ENCODE data around the gene USP32. TPM values are rescaled to one million over a fixed set of nuclear protein-coding genes. Genes with fewer than 3 reads are reported as not detected.

Gene USP32
- total and polyA plus RNA-seq, 4 donors, result 11.6 to 103 (median 42.9) TPM

DNA sequence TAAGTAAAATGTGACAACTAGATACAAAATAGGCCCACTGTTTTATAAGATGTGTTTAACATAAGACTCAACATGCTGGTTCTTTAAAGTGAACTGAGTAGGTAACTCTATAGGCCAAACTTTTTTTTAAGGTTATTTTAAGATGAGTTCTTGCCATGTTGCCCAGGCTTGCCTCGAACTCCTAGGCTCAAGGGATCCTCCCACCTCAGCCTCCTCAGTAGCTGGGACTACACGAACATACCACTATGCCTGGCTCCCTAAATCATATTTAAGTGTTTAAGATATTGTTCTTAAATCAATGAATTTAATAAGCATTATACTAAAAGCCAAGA lies 69.9 kb downstream of the USP32 start:
- Histone ChIP-seq H3K9ac (ENCODE audit: low read depth in 1 of 2, low read length in 2 of 2) (no peak overlapping the region), H3K27ac (ENCODE audit: low read depth in 1 of 2, low read length in 2 of 2) (peak overlapping the region; percentile 39 to 66), H3K9me3 (ENCODE audit: control insufficient read depth in 4 of 4, low read length in 3 of 4) (no peaks in the 10 kb centered on the region), H3K4me3 (ENCODE audit: low read depth in 1 of 3, low read length in 3 of 3) (no peak overlapping the region), H3K4me1 (ENCODE audit: control insufficient read depth in 4 of 4, insufficient read depth in 4 of 4, low read length in 3 of 4) (peaks cover 3 to 33% (median 11%) of the 10 kb centered on the region in 4 donors), H3K36me3 (ENCODE audit: control insufficient read depth in 4 of 4, insufficient read depth in 3 of 4, low read depth in 1 of 4, low read length in 3 of 4) (no peaks in the 10 kb centered on the region), H3K27me3 (ENCODE audit: control insufficient read depth in 4 of 4, insufficient read depth in 4 of 4, low read length in 3 of 4) (no peaks in the 10 kb centered on the region)
- no peak for DNase-seq (ENCODE audit: low spot score)
- 84% methylated on average over 2 of the region's 2 CpGs for WGBS
- TF ChIP-seq NR2F2 (IDR thresholded peaks at IDR 0.05) (no peak), RAD21 (IDR thresholded peaks at IDR 0.05) (no peak), EGR1 (IDR thresholded peaks at IDR 0.05; ENCODE audit: low read depth in 2 of 2) (no peak), YY1 (IDR thresholded peaks at IDR 0.05) (no peak), GABPA (IDR thresholded peaks at IDR 0.05 in 1 of 2, conservative IDR thresholded peaks at IDR 0.05 in 1 of 2) (no peak), HNF4G (IDR thresholded peaks at IDR 0.05) (no peak), FOXA1 (IDR thresholded peaks at IDR 0.05) (no peak), FOXA2 (IDR thresholded peaks at IDR 0.05) (no peak), TAF1 (conservative IDR thresholded peaks at IDR 0.05) (no peak), JUND (IDR thresholded peaks at IDR 0.05) (no peak), RXRA (IDR thresholded peaks at IDR 0.05) (no peak), HNF4A (conservative IDR thresholded peaks at IDR 0.05) (no peak), SP1 (IDR thresholded peaks at IDR 0.05) (no peak)
- TF ChIP-seq, protein P1, sequence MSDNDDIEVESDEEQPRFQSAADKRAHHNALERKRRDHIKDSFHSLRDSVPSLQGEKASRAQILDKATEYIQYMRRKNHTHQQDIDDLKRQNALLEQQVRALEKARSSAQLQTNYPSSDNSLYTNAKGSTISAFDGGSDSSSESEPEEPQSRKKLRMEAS (IDR thresholded peaks at IDR 0.05), result no peak
- TF ChIP-seq, protein P2, sequence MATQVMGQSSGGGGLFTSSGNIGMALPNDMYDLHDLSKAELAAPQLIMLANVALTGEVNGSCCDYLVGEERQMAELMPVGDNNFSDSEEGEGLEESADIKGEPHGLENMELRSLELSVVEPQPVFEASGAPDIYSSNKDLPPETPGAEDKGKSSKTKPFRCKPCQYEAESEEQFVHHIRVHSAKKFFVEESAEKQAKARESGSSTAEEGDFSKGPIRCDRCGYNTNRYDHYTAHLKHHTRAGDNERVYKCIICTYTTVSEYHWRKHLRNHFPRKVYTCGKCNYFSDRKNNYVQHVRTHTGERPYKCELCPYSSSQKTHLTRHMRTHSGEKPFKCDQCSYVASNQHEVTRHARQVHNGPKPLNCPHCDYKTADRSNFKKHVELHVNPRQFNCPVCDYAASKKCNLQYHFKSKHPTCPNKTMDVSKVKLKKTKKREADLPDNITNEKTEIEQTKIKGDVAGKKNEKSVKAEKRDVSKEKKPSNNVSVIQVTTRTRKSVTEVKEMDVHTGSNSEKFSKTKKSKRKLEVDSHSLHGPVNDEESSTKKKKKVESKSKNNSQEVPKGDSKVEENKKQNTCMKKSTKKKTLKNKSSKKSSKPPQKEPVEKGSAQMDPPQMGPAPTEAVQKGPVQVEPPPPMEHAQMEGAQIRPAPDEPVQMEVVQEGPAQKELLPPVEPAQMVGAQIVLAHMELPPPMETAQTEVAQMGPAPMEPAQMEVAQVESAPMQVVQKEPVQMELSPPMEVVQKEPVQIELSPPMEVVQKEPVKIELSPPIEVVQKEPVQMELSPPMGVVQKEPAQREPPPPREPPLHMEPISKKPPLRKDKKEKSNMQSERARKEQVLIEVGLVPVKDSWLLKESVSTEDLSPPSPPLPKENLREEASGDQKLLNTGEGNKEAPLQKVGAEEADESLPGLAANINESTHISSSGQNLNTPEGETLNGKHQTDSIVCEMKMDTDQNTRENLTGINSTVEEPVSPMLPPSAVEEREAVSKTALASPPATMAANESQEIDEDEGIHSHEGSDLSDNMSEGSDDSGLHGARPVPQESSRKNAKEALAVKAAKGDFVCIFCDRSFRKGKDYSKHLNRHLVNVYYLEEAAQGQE (IDR thresholded peaks at IDR 0.05), result no peak
- TF ChIP-seq, protein P3, sequence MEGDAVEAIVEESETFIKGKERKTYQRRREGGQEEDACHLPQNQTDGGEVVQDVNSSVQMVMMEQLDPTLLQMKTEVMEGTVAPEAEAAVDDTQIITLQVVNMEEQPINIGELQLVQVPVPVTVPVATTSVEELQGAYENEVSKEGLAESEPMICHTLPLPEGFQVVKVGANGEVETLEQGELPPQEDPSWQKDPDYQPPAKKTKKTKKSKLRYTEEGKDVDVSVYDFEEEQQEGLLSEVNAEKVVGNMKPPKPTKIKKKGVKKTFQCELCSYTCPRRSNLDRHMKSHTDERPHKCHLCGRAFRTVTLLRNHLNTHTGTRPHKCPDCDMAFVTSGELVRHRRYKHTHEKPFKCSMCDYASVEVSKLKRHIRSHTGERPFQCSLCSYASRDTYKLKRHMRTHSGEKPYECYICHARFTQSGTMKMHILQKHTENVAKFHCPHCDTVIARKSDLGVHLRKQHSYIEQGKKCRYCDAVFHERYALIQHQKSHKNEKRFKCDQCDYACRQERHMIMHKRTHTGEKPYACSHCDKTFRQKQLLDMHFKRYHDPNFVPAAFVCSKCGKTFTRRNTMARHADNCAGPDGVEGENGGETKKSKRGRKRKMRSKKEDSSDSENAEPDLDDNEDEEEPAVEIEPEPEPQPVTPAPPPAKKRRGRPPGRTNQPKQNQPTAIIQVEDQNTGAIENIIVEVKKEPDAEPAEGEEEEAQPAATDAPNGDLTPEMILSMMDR (IDR thresholded peaks at IDR 0.05; ENCODE audit: low read depth, low read length, missing input control), result no peak
- TF ChIP-seq, protein P4, sequence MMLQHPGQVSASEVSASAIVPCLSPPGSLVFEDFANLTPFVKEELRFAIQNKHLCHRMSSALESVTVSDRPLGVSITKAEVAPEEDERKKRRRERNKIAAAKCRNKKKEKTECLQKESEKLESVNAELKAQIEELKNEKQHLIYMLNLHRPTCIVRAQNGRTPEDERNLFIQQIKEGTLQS (IDR thresholded peaks at IDR 0.05), result no peak

DNA sequence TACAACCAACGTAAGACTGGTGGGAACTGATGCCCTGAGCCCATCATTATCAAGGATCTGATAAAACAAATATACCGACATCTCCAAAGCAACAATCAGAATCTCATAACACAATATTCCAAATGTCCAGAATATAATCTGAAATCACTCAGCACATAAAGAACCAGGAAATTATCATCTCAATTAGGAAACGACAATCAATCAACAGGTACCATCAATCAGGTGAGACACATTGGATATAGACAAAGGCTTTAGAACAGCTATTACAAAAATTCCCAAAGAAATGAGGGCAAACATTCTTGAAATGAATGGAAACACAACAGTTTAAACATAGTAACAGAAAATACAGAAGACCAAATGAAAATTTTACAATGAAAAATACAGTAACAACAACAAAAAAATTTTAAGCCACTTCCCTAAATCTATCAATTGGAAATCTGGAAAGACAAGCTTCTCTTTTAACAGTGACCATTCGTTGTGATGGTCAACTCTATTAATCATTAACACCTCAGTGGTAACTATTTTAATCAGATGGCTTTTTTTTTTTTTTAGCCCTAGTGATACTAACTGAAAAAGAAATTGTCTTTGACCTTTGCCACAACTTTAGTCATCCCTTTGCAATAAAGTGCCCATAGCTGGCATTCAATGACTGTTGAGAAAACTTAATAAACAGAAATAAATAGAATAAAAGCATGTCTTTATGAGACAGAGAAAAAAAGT lies 70.4 kb downstream of the USP32 start:
- Histone ChIP-seq H3K9me3 (ENCODE audit: control insufficient read depth in 4 of 4, low read length in 3 of 4) (no peaks in the 10 kb centered on the region), H3K4me1 (ENCODE audit: control insufficient read depth in 4 of 4, insufficient read depth in 4 of 4, low read length in 3 of 4) (peaks cover 4 to 36% (median 12%) of the 10 kb centered on the region in 4 donors), H3K4me3 (ENCODE audit: low read depth in 1 of 3, low read length in 3 of 3) (no peak overlapping the region), H3K36me3 (ENCODE audit: control insufficient read depth in 4 of 4, insufficient read depth in 3 of 4, low read depth in 1 of 4, low read length in 3 of 4) (no peaks in the 10 kb centered on the region), H3K9ac (ENCODE audit: low read depth in 1 of 2, low read length in 2 of 2) (no peak overlapping the region), H3K27ac (ENCODE audit: low read depth in 1 of 2, low read length in 2 of 2) (peak overlapping the region; percentile 39 to 66), H3K27me3 (ENCODE audit: control insufficient read depth in 4 of 4, insufficient read depth in 4 of 4, low read length in 3 of 4) (no peaks in the 10 kb centered on the region)
- 75% methylated on average over 4 of the region's 4 CpGs for WGBS
- no peak for DNase-seq (ENCODE audit: low spot score)
- TF ChIP-seq, protein P5, sequence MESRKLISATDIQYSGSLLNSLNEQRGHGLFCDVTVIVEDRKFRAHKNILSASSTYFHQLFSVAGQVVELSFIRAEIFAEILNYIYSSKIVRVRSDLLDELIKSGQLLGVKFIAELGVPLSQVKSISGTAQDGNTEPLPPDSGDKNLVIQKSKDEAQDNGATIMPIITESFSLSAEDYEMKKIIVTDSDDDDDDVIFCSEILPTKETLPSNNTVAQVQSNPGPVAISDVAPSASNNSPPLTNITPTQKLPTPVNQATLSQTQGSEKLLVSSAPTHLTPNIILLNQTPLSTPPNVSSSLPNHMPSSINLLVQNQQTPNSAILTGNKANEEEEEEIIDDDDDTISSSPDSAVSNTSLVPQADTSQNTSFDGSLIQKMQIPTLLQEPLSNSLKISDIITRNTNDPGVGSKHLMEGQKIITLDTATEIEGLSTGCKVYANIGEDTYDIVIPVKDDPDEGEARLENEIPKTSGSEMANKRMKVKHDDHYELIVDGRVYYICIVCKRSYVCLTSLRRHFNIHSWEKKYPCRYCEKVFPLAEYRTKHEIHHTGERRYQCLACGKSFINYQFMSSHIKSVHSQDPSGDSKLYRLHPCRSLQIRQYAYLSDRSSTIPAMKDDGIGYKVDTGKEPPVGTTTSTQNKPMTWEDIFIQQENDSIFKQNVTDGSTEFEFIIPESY (IDR thresholded peaks at IDR 0.05), result peak; percentile 41
- TF ChIP-seq, protein P2 (IDR thresholded peaks at IDR 0.05), result no peak
- TF ChIP-seq, protein P3 (IDR thresholded peaks at IDR 0.05; ENCODE audit: low read depth, low read length, missing input control), result no peak
- no peak for TF ChIP-seq SP1 (IDR thresholded peaks at IDR 0.05)
- TF ChIP-seq, protein P1 (IDR thresholded peaks at IDR 0.05), result no peak
